KMS-11 (cell line): ENCODE results near the gene GLTPD2.

Experiments
- H2AFZ ChIP-seq: fragments of 200-600 bp; sonication (generic); 2 replicates; pipeline ENCODE4 v1.6.1; 2016; ENCODE audit warnings: antibody characterized with exemption, mixed run types, low read depth
- H3K27ac ChIP-seq: fragments of 200-600 bp; sonication (generic); 2 replicates; pipeline ENCODE4 v1.6.1; 2016; ENCODE audit warnings: mild to moderate bottlenecking, mixed run types
- H3K27me3 ChIP-seq: fragments of 200-600 bp; sonication (generic); 2 replicates; pipeline ENCODE4 v1.6.1; 2017; ENCODE audit warnings: mild to moderate bottlenecking, low read depth, mixed run types, moderate library complexity; ENCODE audit not compliant: insufficient read depth
- H3K36me3 ChIP-seq: fragments of 200-600 bp; sonication (generic); 2 replicates; pipeline ENCODE4 v1.6.1; 2017; ENCODE audit warnings: mild to moderate bottlenecking, mixed run types; ENCODE audit not compliant: insufficient read depth
- H3K4me1 ChIP-seq: fragments of 200-600 bp; sonication (generic); 2 replicates; pipeline ENCODE4 v1.6.1; 2016; ENCODE audit warnings: mild to moderate bottlenecking, low read depth, mixed run types; ENCODE audit not compliant: poor library complexity, severe bottlenecking
- H3K4me2 ChIP-seq: fragments of 200-600 bp; sonication (generic); 2 replicates; pipeline ENCODE4 v1.7.0; 2016; ENCODE audit warnings: mild to moderate bottlenecking, mixed run types
- H3K4me3 ChIP-seq: fragments of 200-600 bp; sonication (generic); IDR thresholded peaks from 2 replicates; pipeline ENCODE4 v1.6.1; 2017; ENCODE audit warnings: low read depth, low read length, mixed read lengths; ENCODE audit not compliant: insufficient read depth
- H3K79me2 ChIP-seq: fragments of 200-600 bp; sonication (generic); 2 replicates; pipeline ENCODE4 v1.6.1; 2016; ENCODE audit warnings: low read depth, mixed run types; ENCODE audit not compliant: insufficient read depth
- H3K9ac ChIP-seq: fragments of 200-600 bp; sonication (generic); 2 replicates; pipeline ENCODE4 v1.6.1; 2016; ENCODE audit warnings: mild to moderate bottlenecking, mixed run types
- H4K20me1 ChIP-seq: fragments of 200-600 bp; sonication (generic); 2 replicates; pipeline ENCODE4 v1.6.1; 2016; ENCODE audit warnings: mild to moderate bottlenecking, mixed run types; ENCODE audit not compliant: insufficient read depth
- CTCF ChIP-seq: fragments of 200-600 bp; sonication (generic); conservative IDR thresholded peaks from 2 replicates; pipeline ENCODE4 v1.6.1; 2017; ENCODE audit warnings: low read depth, mild to moderate bottlenecking, antibody characterized with exemption, low read length, moderate library complexity, mixed read lengths

Gene GLTPD2

DNA sequence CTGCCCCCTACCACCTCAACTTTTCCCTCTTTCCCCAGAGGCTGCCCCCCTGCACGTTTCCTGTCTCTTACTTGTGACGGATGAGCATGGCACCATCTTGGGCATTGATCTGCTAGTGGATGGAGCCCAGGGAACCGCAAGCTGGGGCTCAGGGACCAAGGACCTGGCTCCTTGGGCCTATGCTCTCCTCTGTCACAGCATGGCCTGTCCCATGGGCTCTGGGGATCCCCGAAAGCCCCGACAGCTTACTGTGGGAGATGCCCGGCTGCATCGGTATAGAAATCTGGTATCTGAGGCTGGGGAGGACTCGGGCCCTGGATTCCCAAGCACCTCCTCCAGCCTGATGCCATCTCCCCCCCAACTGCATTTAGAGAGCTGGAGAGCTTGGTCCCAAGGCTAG, 47.2 kb upstream of the GLTPD2 start:
- H3K4me3 ChIP-seq, result no peak overlapping the region
- no peaks in the 10 kb centered on the region for H4K20me1 ChIP-seq
- H3K36me3 ChIP-seq, result no peaks in the 10 kb centered on the region
- H3K4me2 ChIP-seq, result no peak overlapping the region
- H3K9ac ChIP-seq, result no peak overlapping the region
- no peak for TF ChIP-seq CTCF
- no peaks in the 10 kb centered on the region for H3K79me2 ChIP-seq
- H2AFZ ChIP-seq, result no peak overlapping the region
- H3K27ac ChIP-seq, result no peak overlapping the region
- 0 out of 2 replicates have a peak, but pooled peaks cover 2% of the 10 kb centered on the region for H3K27me3 ChIP-seq
- no peaks in the 10 kb centered on the region for H3K4me1 ChIP-seq

- no peak overlapping the region for H3K4me2 ChIP-seq
- 0 out of 2 replicates have a peak, but pooled peaks cover 2% of the 10 kb centered on the region for H3K27me3 ChIP-seq
- no peaks in the 10 kb centered on the region for H4K20me1 ChIP-seq
- no peaks in the 10 kb centered on the region for H3K79me2 ChIP-seq
- no peak overlapping the region for H3K4me3 ChIP-seq
- H3K27ac ChIP-seq, result no peak overlapping the region
- TF ChIP-seq CTCF, result no peak
- no peak overlapping the region for H2AFZ ChIP-seq
- H3K4me1 ChIP-seq, result no peaks in the 10 kb centered on the region
- no peak overlapping the region for H3K9ac ChIP-seq
- H3K36me3 ChIP-seq, result no peaks in the 10 kb centered on the region
Observed at GRCh38 chr17:4742133-4742532, 46.6 kb upstream of the GLTPD2 start.

DNA sequence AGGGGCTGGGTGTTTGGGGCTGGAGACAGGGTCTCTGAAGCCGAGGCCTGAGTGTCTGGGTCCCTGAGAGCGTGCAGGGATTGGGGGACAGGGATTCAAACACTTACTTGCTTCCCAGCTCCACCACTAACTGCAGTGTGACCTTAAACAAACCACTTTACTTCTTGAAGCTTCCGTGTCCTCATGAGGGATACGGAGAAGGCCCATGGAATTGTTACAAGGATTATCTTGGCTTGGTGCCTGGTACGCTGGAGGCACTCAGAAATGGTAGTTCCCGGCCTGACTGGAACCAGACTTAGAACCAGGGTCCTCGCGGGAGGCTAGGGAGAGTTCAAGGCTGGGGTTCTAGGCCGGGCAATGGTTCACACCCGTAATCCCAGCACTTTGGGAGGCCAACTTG, 46.1 kb upstream of the GLTPD2 start:
- Histone ChIP-seq H3K27me3 (0 out of 2 replicates have a peak, but pooled peaks cover 2% of the 10 kb centered on the region), H3K4me2 (no peak overlapping the region), H3K27ac (no peak overlapping the region), H4K20me1 (no peaks in the 10 kb centered on the region), H3K79me2 (no peaks in the 10 kb centered on the region), H3K4me1 (no peaks in the 10 kb centered on the region), H2AFZ (no peak overlapping the region), H3K4me3 (no peak overlapping the region), H3K9ac (no peak overlapping the region), H3K36me3 (no peaks in the 10 kb centered on the region)
- no peak for TF ChIP-seq CTCF

DNA sequence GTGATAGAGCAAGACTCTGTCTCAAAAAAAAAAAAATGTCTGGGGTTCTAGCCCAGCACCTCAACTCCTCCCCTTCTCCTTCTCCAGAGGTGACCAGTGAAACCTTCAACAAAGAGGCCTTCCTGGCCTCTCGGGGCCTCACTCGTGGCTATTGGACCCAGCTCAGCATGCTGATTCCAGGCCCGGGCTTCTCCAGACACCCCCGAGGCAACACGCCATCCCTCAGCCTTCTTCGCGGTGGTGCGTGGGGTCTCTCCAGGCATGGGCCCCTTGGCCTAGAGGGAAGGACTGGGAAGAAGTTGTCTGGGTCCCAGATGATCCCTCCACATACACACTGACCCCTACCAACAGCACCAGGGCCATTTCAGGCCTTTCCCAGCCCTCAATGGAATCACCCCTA, 45.5 kb upstream of the GLTPD2 start:
- H3K4me1 ChIP-seq, result no peaks in the 10 kb centered on the region
- H3K36me3 ChIP-seq, result no peaks in the 10 kb centered on the region
- H3K79me2 ChIP-seq, result no peaks in the 10 kb centered on the region
- H3K27me3 ChIP-seq, result 0 out of 2 replicates have a peak, but pooled peaks cover 2% of the 10 kb centered on the region
- H3K9ac ChIP-seq, result no peak overlapping the region
- TF ChIP-seq CTCF, result no peak
- H2AFZ ChIP-seq, result no peak overlapping the region
- H3K4me2 ChIP-seq, result no peak overlapping the region
- H3K27ac ChIP-seq, result no peak overlapping the region
- no peak overlapping the region for H3K4me3 ChIP-seq
- H4K20me1 ChIP-seq, result no peaks in the 10 kb centered on the region

DNA sequence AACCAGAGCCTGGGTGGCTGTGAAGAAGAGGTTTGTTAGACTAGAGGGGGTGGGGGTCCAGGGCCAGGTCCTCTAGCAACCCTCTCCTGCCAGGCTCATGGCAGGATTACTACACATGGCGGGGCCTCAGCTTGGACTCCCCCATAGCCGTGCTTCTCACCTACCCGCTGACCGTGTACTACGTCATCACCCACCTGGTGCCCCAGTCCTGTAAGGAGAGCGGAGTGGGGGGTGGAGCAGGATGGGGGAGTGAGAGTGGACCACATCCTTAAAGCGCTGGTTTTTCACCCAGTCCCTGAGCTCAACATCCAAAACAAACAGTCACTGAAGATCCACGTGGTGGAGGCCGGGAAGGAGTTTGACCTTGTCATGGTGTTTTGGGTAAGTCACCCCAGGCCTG, 44.9 kb upstream of the GLTPD2 start:
- H4K20me1 ChIP-seq, result no peaks in the 10 kb centered on the region
- H3K4me3 ChIP-seq, result no peak overlapping the region
- H2AFZ ChIP-seq, result no peak overlapping the region
- H3K27me3 ChIP-seq, result 0 out of 2 replicates have a peak, but pooled peaks cover 2% of the 10 kb centered on the region
- no peaks in the 10 kb centered on the region for H3K4me1 ChIP-seq
- no peak overlapping the region for H3K4me2 ChIP-seq
- H3K79me2 ChIP-seq, result no peaks in the 10 kb centered on the region
- H3K9ac ChIP-seq, result no peak overlapping the region
- no peak for TF ChIP-seq CTCF
- H3K36me3 ChIP-seq, result no peaks in the 10 kb centered on the region
- H3K27ac ChIP-seq, result no peak overlapping the region
